GM12878 (cell line): ENCODE measurements around the gene PIR. TPM values are rescaled to one million over a fixed set of nuclear protein-coding genes. Genes with fewer than 3 reads are reported as not detected.
A peak's percentile ranks its signal among the peaks of the same experiment; 100 is the strongest.

Source experiments
- EED ChIP-seq: sonication (generic); IDR thresholded peaks from 2 replicates; pipeline ENCODE4 v1.6.1; 2016; ENCODE audit warnings: antibody characterized with exemption, low read depth
- EP300 ChIP-seq, 2 experiments: fragments of 150-350 bp in 1 of 2; IDR thresholded peaks; 2 replicates each; pipeline ENCODE4 v1.6.1; 2011 to 2012; ENCODE audit warnings: low read depth in 2 of 2, low read length in 2 of 2, borderline replicate concordance in 1 of 2, improper control_type of control experiment in 1 of 2, inconsistent platforms in 1 of 2; ENCODE audit not compliant: control insufficient read depth in 1 of 2
- EZH2 ChIP-seq: IDR thresholded peaks from 2 replicates; pipeline ENCODE4 v1.6.1; 2012; ENCODE audit warnings: low read depth, mild to moderate bottlenecking, control low read depth, inconsistent platforms, low read length, borderline replicate concordance; ENCODE audit not compliant: control insufficient read depth
- GATAD2B ChIP-seq: fragments of 450-650 bp; conservative IDR thresholded peaks from 2 replicates; pipeline ENCODE4 v1.6.1; 2017; ENCODE audit warnings: low read depth, mild to moderate bottlenecking, moderate library complexity
- MEF2B ChIP-seq: fragments of 450-650 bp; IDR thresholded peaks from 2 replicates; pipeline ENCODE4 v1.6.1; 2018; ENCODE audit warnings: mild to moderate bottlenecking, moderate library complexity; ENCODE audit not compliant: partially characterized antibody, poor library complexity, severe bottlenecking
- MTA3 ChIP-seq: IDR thresholded peaks from 2 replicates; pipeline ENCODE4 v1.6.1; 2012; ENCODE audit warnings: low read length, inconsistent platforms, borderline replicate concordance
- NR2C2 ChIP-seq: IDR thresholded peaks from 2 replicates; pipeline ENCODE4 v1.6.1; 2011; ENCODE audit warnings: borderline replicate concordance, low read depth; ENCODE audit not compliant: control insufficient read depth, insufficient read length
- PAX5 ChIP-seq: IDR thresholded peaks from 2 replicates; pipeline ENCODE4 v1.6.1; 2011; ENCODE audit warnings: low read depth, low read length, borderline replicate concordance
- RAD51 ChIP-seq: fragments of 450-650 bp; IDR thresholded peaks from 2 replicates; pipeline ENCODE4 v1.6.1; 2016; ENCODE audit warnings: moderate library complexity, mild to moderate bottlenecking, inconsistent platforms
- SMC3 ChIP-seq: IDR thresholded peaks from 2 replicates; pipeline ENCODE4 v1.6.1; 2011; ENCODE audit warnings: low read length, improper control_type of control experiment, borderline replicate concordance
- ZZZ3 ChIP-seq: IDR thresholded peaks from 2 replicates; pipeline ENCODE4 v1.6.1; 2011; ENCODE audit warnings: low read depth; ENCODE audit not compliant: control insufficient read depth, insufficient read length
- polyA plus RNA-seq, 11 experiments: library from polyadenylated mRNA; depleted of rRNA in 4 of 11; unstranded in 6 of 11; stranded (reverse) in 5 of 11; fragments of >200 nt; fragmentation: Nextera tagmentation in 4 of 11; fragmentation: Illumina TruSeq in 1 of 11; extraction: Ambion mirVana in 4 of 11; extraction: Trizol in 1 of 11; gene quantifications; 1 replicate in 1 of 11; 2 replicates in 10 of 11; pipeline versions ENCODE4 v1.2.1 to v1.2.3, GENCODE V29; 2011 to 2016; ENCODE audit warnings: inconsistent platforms in 2 of 11, missing spikeins in 2 of 11, low read depth in 1 of 11
- total RNA-seq, 4 experiments: library from RNA; depleted of rRNA in 3 of 4; stranded (reverse); fragments of >200 nt in 3 of 4; fragmentation: Illumina TruSeq in 1 of 4; extraction: Trizol in 1 of 4; gene quantifications; 2 replicates each; pipeline versions ENCODE4 v1.2.1 to v1.2.3, GENCODE V29; 2013 to 2021
- TF ChIP-seq, protein P1 (sequence below): fragments of 450-650 bp; IDR thresholded peaks from 2 replicates; pipeline ENCODE4 v1.6.1; 2017; ENCODE audit warnings: mild to moderate bottlenecking, moderate library complexity
- TF ChIP-seq, protein P2 (sequence below): fragments of 450-650 bp; IDR thresholded peaks from 2 replicates; pipeline ENCODE4 v1.6.1; 2017; ENCODE audit warnings: mild to moderate bottlenecking, low read depth, inconsistent platforms; ENCODE audit not compliant: poor library complexity, severe bottlenecking
- TF ChIP-seq, protein P3 (sequence below): IDR thresholded peaks from 2 replicates; pipeline ENCODE4 v1.6.1; 2011; ENCODE audit warnings: mild to moderate bottlenecking, low read depth, low read length, moderate library complexity; ENCODE audit not compliant: insufficient replicate concordance
- TF ChIP-seq, protein P4 (sequence below): fragments of 450-650 bp; IDR thresholded peaks from 2 replicates; pipeline ENCODE4 v1.6.1; 2016; ENCODE audit warnings: mild to moderate bottlenecking
- TF ChIP-seq, protein P5 (sequence below): fragments of 450-650 bp; conservative IDR thresholded peaks from 2 replicates; pipeline ENCODE4 v1.6.1; 2017; ENCODE audit warnings: mild to moderate bottlenecking, moderate library complexity

Gene PIR
- total and polyA plus RNA-seq, 10 of the 15 experiments (the other 5 are each of a cell fraction or from before 2014, with no cell fraction given), result 3.8 to 16.5 (median 7.3) TPM

DNA sequence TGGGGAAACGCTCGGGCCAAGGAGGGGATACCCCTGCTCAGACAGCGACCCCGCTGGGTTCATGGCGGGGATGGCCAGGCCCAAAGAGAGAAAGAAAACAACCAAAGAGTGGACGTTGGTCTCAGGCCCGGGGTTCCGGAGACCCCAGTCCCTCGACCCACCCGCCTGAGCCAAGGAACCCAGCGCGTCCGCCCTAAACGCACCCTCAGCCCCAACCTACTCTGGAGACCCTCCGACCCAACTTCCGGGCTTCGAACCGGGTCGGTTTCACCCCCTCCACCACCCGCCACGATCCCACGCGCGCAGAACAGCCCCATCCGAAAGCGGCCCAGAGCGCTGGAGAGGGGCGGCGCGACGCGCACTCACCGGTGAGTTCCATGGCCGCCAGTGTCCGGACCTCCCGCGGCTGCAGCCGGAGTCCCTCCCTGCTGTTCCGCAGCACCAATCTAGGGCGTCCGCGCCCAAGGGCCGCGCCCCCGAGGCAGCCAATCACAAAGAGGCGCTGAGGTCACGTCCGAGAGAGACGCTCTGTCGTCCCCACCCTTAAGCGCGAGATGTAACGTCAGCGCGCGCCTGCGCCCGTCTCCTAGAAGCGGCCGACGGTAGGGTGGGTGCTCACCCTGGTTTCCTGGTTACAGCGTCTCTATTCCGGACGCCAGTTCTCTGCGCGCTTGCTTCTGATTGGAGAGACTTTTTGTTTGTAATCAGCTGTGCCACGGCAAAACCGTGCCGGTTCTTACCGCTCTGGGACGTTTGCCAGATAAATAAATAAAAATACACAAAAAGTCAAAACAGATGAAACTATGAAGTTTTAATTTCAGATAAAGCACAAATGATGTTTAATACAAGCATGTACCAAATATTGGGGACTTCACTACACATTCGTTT lies 157.8 kb downstream of the PIR start, which contains the start of gene PIGA (continued):
- TF ChIP-seq, protein P1, sequence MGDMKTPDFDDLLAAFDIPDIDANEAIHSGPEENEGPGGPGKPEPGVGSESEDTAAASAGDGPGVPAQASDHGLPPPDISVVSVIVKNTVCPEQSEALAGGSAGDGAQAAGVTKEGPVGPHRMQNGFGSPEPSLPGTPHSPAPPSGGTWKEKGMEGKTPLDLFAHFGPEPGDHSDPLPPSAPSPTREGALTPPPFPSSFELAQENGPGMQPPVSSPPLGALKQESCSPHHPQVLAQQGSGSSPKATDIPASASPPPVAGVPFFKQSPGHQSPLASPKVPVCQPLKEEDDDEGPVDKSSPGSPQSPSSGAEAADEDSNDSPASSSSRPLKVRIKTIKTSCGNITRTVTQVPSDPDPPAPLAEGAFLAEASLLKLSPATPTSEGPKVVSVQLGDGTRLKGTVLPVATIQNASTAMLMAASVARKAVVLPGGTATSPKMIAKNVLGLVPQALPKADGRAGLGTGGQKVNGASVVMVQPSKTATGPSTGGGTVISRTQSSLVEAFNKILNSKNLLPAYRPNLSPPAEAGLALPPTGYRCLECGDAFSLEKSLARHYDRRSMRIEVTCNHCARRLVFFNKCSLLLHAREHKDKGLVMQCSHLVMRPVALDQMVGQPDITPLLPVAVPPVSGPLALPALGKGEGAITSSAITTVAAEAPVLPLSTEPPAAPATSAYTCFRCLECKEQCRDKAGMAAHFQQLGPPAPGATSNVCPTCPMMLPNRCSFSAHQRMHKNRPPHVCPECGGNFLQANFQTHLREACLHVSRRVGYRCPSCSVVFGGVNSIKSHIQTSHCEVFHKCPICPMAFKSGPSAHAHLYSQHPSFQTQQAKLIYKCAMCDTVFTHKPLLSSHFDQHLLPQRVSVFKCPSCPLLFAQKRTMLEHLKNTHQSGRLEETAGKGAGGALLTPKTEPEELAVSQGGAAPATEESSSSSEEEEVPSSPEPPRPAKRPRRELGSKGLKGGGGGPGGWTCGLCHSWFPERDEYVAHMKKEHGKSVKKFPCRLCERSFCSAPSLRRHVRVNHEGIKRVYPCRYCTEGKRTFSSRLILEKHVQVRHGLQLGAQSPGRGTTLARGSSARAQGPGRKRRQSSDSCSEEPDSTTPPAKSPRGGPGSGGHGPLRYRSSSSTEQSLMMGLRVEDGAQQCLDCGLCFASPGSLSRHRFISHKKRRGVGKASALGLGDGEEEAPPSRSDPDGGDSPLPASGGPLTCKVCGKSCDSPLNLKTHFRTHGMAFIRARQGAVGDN, result no peak
- TF ChIP-seq GATAD2B, result no peak
- TF ChIP-seq, protein P2, sequence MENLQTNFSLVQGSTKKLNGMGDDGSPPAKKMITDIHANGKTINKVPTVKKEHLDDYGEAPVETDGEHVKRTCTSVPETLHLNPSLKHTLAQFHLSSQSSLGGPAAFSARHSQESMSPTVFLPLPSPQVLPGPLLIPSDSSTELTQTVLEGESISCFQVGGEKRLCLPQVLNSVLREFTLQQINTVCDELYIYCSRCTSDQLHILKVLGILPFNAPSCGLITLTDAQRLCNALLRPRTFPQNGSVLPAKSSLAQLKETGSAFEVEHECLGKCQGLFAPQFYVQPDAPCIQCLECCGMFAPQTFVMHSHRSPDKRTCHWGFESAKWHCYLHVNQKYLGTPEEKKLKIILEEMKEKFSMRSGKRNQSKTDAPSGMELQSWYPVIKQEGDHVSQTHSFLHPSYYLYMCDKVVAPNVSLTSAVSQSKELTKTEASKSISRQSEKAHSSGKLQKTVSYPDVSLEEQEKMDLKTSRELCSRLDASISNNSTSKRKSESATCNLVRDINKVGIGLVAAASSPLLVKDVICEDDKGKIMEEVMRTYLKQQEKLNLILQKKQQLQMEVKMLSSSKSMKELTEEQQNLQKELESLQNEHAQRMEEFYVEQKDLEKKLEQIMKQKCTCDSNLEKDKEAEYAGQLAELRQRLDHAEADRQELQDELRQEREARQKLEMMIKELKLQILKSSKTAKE, result no peak
- TF ChIP-seq MTA3, result no peak
- no peak for TF ChIP-seq PAX5
- TF ChIP-seq EZH2, result no peak
- TF ChIP-seq SMC3, result no peak
- TF ChIP-seq, protein P3, sequence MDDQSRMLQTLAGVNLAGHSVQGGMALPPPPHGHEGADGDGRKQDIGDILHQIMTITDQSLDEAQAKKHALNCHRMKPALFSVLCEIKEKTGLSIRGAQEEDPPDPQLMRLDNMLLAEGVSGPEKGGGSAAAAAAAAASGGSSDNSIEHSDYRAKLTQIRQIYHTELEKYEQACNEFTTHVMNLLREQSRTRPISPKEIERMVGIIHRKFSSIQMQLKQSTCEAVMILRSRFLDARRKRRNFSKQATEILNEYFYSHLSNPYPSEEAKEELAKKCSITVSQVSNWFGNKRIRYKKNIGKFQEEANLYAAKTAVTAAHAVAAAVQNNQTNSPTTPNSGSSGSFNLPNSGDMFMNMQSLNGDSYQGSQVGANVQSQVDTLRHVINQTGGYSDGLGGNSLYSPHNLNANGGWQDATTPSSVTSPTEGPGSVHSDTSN, result no peak
- TF ChIP-seq EED, result no peak
- TF ChIP-seq NR2C2, result no peak
- no peak for TF ChIP-seq EP300 (IDR thresholded peaks at IDR 0.05; ENCODE audit: borderline replicate concordance in 1 of 2, control insufficient read depth in 1 of 2, low read depth in 2 of 2, low read length in 2 of 2)
- no peak for TF ChIP-seq MEF2B
- TF ChIP-seq, protein P4, sequence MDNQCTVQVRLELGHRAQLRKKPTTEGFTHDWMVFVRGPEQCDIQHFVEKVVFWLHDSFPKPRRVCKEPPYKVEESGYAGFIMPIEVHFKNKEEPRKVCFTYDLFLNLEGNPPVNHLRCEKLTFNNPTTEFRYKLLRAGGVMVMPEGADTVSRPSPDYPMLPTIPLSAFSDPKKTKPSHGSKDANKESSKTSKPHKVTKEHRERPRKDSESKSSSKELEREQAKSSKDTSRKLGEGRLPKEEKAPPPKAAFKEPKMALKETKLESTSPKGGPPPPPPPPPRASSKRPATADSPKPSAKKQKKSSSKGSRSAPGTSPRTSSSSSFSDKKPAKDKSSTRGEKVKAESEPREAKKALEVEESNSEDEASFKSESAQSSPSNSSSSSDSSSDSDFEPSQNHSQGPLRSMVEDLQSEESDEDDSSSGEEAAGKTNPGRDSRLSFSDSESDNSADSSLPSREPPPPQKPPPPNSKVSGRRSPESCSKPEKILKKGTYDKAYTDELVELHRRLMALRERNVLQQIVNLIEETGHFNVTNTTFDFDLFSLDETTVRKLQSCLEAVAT, result no peak
- TF ChIP-seq, protein P5, sequence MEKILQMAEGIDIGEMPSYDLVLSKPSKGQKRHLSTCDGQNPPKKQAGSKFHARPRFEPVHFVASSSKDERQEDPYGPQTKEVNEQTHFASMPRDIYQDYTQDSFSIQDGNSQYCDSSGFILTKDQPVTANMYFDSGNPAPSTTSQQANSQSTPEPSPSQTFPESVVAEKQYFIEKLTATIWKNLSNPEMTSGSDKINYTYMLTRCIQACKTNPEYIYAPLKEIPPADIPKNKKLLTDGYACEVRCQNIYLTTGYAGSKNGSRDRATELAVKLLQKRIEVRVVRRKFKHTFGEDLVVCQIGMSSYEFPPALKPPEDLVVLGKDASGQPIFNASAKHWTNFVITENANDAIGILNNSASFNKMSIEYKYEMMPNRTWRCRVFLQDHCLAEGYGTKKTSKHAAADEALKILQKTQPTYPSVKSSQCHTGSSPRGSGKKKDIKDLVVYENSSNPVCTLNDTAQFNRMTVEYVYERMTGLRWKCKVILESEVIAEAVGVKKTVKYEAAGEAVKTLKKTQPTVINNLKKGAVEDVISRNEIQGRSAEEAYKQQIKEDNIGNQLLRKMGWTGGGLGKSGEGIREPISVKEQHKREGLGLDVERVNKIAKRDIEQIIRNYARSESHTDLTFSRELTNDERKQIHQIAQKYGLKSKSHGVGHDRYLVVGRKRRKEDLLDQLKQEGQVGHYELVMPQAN, result peak; percentile 65
- TF ChIP-seq ZZZ3, result no peak
- TF ChIP-seq RAD51, result no peak
